Spleen (tissue), 11 donors: ENCODE measurements around the gene GPR84. TPM values are rescaled to one million over a fixed set of nuclear protein-coding genes. Genes with fewer than 3 reads are reported as not detected.

ENCODE experiments used
- DNase-seq: peaks from one replicate; pipeline ENCODE4 v3.0.0-alpha.2; 2020
- H3K27ac ChIP-seq, 8 donors: fragments of 200-600 bp; sonication (generic) in 7 of 8; 1 replicate in 4 of 8; 2 replicates in 4 of 8; pipeline versions ENCODE4 v1.5.0 to v1.8.0; 2016 to 2021; ENCODE audit warnings: inconsistent platforms in 4 of 8, mild to moderate bottlenecking in 4 of 8, moderate library complexity in 1 of 8
- H3K27me3 ChIP-seq, 7 donors: fragments of 200-600 bp; sonication (generic) in 6 of 7; replicated peaks in 1 of 7; 1 replicate in 4 of 7; 2 replicates in 3 of 7; pipeline versions ENCODE4 v1.5.0 to v1.8.0; 2016 to 2021; ENCODE audit warnings: inconsistent platforms in 3 of 7, mild to moderate bottlenecking in 1 of 7
- H3K36me3 ChIP-seq, 6 donors: fragments of 200-600 bp; sonication (generic) in 5 of 6; 1 replicate in 4 of 6; 2 replicates in 2 of 6; pipeline versions ENCODE4 v1.5.0 to v1.8.0; 2016 to 2021; ENCODE audit warnings: inconsistent platforms in 2 of 6
- H3K4me1 ChIP-seq, 6 donors: fragments of 200-600 bp; sonication (generic) in 5 of 6; 1 replicate in 3 of 6; 2 replicates in 3 of 6; pipeline versions ENCODE4 v1.5.0 to v1.8.0; 2016 to 2021; ENCODE audit warnings: inconsistent platforms in 3 of 6
- H3K4me3 ChIP-seq, 8 donors: fragments of 200-600 bp; sonication (generic) in 7 of 8; 1 replicate in 4 of 8; 2 replicates in 4 of 8; pipeline versions ENCODE4 v1.5.0 to v1.8.0; 2016 to 2021; ENCODE audit warnings: inconsistent platforms in 4 of 8, mild to moderate bottlenecking in 4 of 8, moderate library complexity in 2 of 8
- H3K9me3 ChIP-seq, 8 donors: fragments of 200-600 bp; sonication (generic) in 7 of 8; 1 replicate in 4 of 8; 2 replicates in 4 of 8; pipeline versions ENCODE4 v1.5.0 to v1.8.0; 2016 to 2021; ENCODE audit warnings: inconsistent platforms in 4 of 8
- POLR2A ChIP-seq, 3 donors: fragments of 450-650 bp; IDR thresholded peaks; one replicate each; pipeline ENCODE4 v1.5.1; 2017; ENCODE audit warnings: antibody characterized with exemption in 3 of 3, mild to moderate bottlenecking in 1 of 3
- POLR2AphosphoS5 ChIP-seq, 3 donors: sonication (generic); formaldehyde crosslinking; IDR thresholded peaks; one replicate each; pipeline ENCODE4 v1.5.1; 2017; ENCODE audit warnings: antibody characterized with exemption in 3 of 3
- WGBS, 5 donors: extraction: QIAGEN DNeasy Blood & Tissue Kit in 3 of 5; methylation state at CpG; one replicate each; pipeline versions ENCODE4 v1.1.5 to v1.1.7; 2013 to 2018; 5-methylcytosine and 5-hydroxymethylcytosine counted together
- intact Hi-C: fragments of 100-400 bp; cut with DNase I; formaldehyde crosslinking; loops from one replicate; pipeline ENCODE4 v1.15.0; 2023; ENCODE audit warnings: low total_unique reads
- polyA plus RNA-seq, 3 donors: library from polyadenylated mRNA; stranded (reverse); fragments of 200-250 nt; gene quantifications; one replicate each; pipeline ENCODE4 v1.2.1, GENCODE V29; 2013
- total RNA-seq, 7 donors: library from RNA; depleted of rRNA in 3 of 7; stranded (reverse); fragments of >200 nt in 3 of 7; fragmentation: NEBNext Ultra II Directional in 4 of 7; extraction: Animal tissue kit (Norgen Biotek cat#: 25700) in 4 of 7; gene quantifications; one replicate each; pipeline versions ENCODE4 v1.1.0 to v1.2.1, GENCODE V29; 2016 to 2021
- TF ChIP-seq, protein P1 (sequence below), 11 experiments: fragments of 200-600 bp in 7 of 11; fragments of 450-650 bp in 4 of 11; sonication (generic) in 4 of 11; IDR thresholded peaks in 8 of 11; conservative IDR thresholded peaks in 3 of 11; 1 replicate in 7 of 11; 2 replicates in 4 of 11; pipeline versions ENCODE4 v1.4.0 to v1.8.0; 2016 to 2021; ENCODE audit warnings: antibody characterized with exemption in 11 of 11, inconsistent platforms in 4 of 11, mild to moderate bottlenecking in 1 of 11
- donor health status: healthy with polysubstance abuse.
- donor health status: DM: no; HTN: no; CAD: no; lungs with moderate emphysema.
- donor health status: DM: no; HTN: no; CAD: no.
- donor health status: Bipolar disorder and iron deficiency.
- donor health status: healthy.
- donor health status: DM: no; HTN: no; CAD: no.
- donor health status: DM: yes; HTN: yes; CAD: no.

GPR84 gene
- total and polyA plus RNA-seq, 10 donors = 0.35 to 12.5 (median 2.3) TPM

- no peak for DNase-seq
- peak overlapping the region in 3 of 8 donors; percentile 16 to 21 (median 21) for H3K27ac ChIP-seq
- no peaks in the 10 kb centered on the region for H3K27me3 ChIP-seq
- peaks cover 0 to 37% (median 0%) of the 10 kb centered on the region in 6 donors for H3K36me3 ChIP-seq
- peaks cover 0 to 70% (median 38%) of the 10 kb centered on the region in 6 donors for H3K4me1 ChIP-seq
- H3K4me3 ChIP-seq = no peak overlapping the region
- H3K9me3 ChIP-seq = no peaks in the 10 kb centered on the region
- no peak for TF ChIP-seq POLR2AphosphoS5 (IDR thresholded peaks at IDR 0.05)
- TF ChIP-seq, protein P1, sequence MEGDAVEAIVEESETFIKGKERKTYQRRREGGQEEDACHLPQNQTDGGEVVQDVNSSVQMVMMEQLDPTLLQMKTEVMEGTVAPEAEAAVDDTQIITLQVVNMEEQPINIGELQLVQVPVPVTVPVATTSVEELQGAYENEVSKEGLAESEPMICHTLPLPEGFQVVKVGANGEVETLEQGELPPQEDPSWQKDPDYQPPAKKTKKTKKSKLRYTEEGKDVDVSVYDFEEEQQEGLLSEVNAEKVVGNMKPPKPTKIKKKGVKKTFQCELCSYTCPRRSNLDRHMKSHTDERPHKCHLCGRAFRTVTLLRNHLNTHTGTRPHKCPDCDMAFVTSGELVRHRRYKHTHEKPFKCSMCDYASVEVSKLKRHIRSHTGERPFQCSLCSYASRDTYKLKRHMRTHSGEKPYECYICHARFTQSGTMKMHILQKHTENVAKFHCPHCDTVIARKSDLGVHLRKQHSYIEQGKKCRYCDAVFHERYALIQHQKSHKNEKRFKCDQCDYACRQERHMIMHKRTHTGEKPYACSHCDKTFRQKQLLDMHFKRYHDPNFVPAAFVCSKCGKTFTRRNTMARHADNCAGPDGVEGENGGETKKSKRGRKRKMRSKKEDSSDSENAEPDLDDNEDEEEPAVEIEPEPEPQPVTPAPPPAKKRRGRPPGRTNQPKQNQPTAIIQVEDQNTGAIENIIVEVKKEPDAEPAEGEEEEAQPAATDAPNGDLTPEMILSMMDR (IDR thresholded peaks at IDR 0.05 in 8 of 11, conservative IDR thresholded peaks at IDR 0.05 in 3 of 11) = no peak
- no peak for TF ChIP-seq POLR2A (IDR thresholded peaks at IDR 0.05)
- WGBS, 5 donors = 52 to 62% (median 56%) methylated on average over 8 of the region's 8 CpGs
- intact Hi-C loops = no loop called here
These were observed 8.0 kb upstream of the GPR84 start for GRCh38 chr12:54372113-54372806.

DNA sequence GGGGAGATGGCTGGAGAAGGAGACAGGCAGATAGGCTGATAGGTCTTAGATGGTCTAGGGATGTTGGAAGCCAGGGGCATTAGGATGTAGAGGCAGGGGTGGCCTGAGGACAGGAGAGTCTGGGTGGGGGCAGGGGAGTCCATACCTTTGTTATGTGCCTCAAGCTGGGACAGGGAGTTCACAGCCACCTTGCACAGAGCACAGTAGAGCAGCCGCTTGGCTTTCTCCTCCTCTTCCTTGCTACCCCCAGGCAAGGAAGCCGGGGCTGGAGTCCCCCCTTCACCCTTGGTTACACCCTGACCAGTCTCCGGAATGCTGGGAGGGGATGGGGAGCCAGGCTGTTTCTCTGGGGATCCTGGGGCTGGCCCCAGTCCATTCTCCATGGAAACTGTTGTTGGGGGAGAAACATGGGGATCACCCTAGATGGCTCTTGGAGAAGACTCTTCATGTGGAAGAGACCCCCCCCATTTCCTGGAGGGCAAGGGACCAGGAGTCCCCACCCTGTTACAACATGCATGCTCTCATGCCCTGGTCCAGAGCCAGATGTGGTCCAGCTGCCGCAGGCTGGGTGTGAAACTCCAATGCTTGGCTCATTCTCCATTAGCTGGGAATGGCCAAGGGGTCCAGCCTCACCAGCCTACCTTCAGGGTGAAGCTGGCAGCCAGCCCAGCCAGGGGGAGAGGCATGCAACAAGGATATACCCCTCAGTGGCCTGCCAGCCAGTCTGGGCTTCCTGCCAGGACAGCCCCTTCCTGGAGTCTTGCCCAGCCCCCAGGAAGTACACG is 7.2 kb upstream of the GPR84 start:
- no peaks in the 10 kb centered on the region for H3K27me3 ChIP-seq
- H3K9me3 ChIP-seq = no peaks in the 10 kb centered on the region
- 59 to 72% (median 60%) methylated on average over 5 of the region's 5 CpGs for WGBS, 5 donors
- intact Hi-C loops = no loop called here
- H3K4me3 ChIP-seq = no peak overlapping the region
- peak overlapping the region in 4 of 8 donors; percentile 16 to 22 (median 21) for H3K27ac ChIP-seq
- peaks cover 0 to 70% (median 38%) of the 10 kb centered on the region in 6 donors for H3K4me1 ChIP-seq
- TF ChIP-seq, protein P1 (IDR thresholded peaks at IDR 0.05 in 8 of 11, conservative IDR thresholded peaks at IDR 0.05 in 3 of 11) = peak in 1 of 11 experiments; percentile 14
- TF ChIP-seq POLR2AphosphoS5 (IDR thresholded peaks at IDR 0.05) (no peak), POLR2A (IDR thresholded peaks at IDR 0.05) (no peak)
- no peak for DNase-seq
- peaks cover 0 to 37% (median 0%) of the 10 kb centered on the region in 6 donors for H3K36me3 ChIP-seq

DNA sequence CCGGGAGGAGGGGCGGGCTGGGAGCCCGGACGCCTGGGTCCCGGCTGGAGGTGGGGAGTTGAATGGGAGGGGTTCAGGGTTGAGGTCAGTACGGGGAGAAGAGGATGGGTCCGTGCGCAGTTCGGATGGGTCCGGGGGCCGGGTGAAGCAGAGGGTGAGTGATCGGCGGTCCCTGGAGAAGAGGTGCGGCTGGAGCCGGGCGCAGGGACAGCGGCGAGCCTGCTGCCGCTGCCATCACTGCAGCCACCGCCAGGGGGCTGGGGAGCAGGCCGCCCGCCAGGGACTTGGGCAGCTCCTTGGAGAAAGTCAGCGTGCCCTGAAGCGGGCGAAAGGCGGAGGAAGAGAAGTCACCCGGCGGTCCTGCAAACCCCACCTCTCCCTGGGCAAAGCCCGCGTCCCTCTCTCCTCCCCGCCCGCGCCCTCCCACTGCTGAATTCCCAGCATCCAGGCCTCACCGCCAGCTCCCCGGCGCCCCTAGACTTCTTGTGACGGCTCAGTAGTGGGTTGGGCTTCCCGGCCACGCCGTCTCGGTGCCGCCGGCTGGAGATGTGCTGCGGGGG is 6.0 kb upstream of the GPR84 start:
- TF ChIP-seq, protein P1 (IDR thresholded peaks at IDR 0.05 in 8 of 11, conservative IDR thresholded peaks at IDR 0.05 in 3 of 11) = peak; percentile 32 to 88 (median 81)
- peak in 2 of 3 donors; percentile 52 to 67 for TF ChIP-seq POLR2AphosphoS5 (IDR thresholded peaks at IDR 0.05)
- TF ChIP-seq POLR2A (IDR thresholded peaks at IDR 0.05) = no peak
- peak; percentile 89 for DNase-seq
- no peaks in the 10 kb centered on the region for H3K9me3 ChIP-seq
- peak overlapping the region in 6 of 8 donors; percentile 11 to 62 (median 30) for H3K4me3 ChIP-seq
- intact Hi-C loops = no loop called here
- 40 to 72% (median 66%) methylated on average over 20 to 44 of the region's 44 CpGs for WGBS, 5 donors
- H3K27ac ChIP-seq = peak overlapping the region in 2 of 8 donors; percentile 2 to 10
- H3K27me3 ChIP-seq = no peaks in the 10 kb centered on the region
- H3K36me3 ChIP-seq = peaks cover 0 to 37% (median 0%) of the 10 kb centered on the region in 6 donors
- H3K4me1 ChIP-seq = peaks cover 0 to 67% (median 38%) of the 10 kb centered on the region in 6 donors
